Keratinocyte (primary cell): ENCODE data around the gene IL12RB2. TPM values are rescaled to one million over a fixed set of nuclear protein-coding genes. Genes with fewer than 3 reads are reported as not detected.
"Not testable (repeated sequence)": the region's sequence is repeated elsewhere in the genome, so short reads cannot be mapped to it uniquely, and the experiment has no call there.

Source experiments
- DNase-seq: peaks from one replicate; pipeline ENCODE4 v3.0.0-alpha.2; 2011; ENCODE audit warnings: low read depth, missing footprints, low spot score
- FAIRE-seq: peaks from 2 replicates; lab custom pipeline; 2011; peaks lifted over from hg19 to GRCh38; lab: Jason Lieb, UNC
- H2AFZ ChIP-seq: 2 replicates; pipeline ENCODE4 v1.6.0; 2012; ENCODE audit warnings: low read length, control low read depth, inconsistent platforms; ENCODE audit not compliant: control insufficient read depth
- H3K27ac ChIP-seq: 2 replicates; pipeline ENCODE4 v1.5.1; 2011; ENCODE audit warnings: low read length; ENCODE audit not compliant: control insufficient read depth, insufficient read depth
- H3K27me3 ChIP-seq: 3 replicates; pipeline ENCODE4 v1.6.0; 2011; ENCODE audit warnings: low read length; ENCODE audit not compliant: control insufficient read depth, insufficient read depth; ENCODE audit errors: extremely low read depth
- H3K36me3 ChIP-seq, 2 experiments: 2 replicates in 1 of 2; 3 replicates in 1 of 2; pipeline ENCODE4 v1.5.1; 2011; ENCODE audit warnings: low read length in 2 of 2, mild to moderate bottlenecking in 1 of 2; ENCODE audit not compliant: control insufficient read depth in 2 of 2, insufficient read depth in 2 of 2; ENCODE audit errors: extremely low read depth in 1 of 2
- H3K4me1 ChIP-seq: 3 replicates; pipeline ENCODE4 v1.5.1; 2011; ENCODE audit warnings: low read length; ENCODE audit not compliant: control insufficient read depth, insufficient read depth; ENCODE audit errors: extremely low read depth
- H3K4me2 ChIP-seq: 3 replicates; pipeline ENCODE4 v1.6.0; 2011; ENCODE audit warnings: low read depth, low read length; ENCODE audit not compliant: control insufficient read depth, insufficient read depth; ENCODE audit errors: extremely low read depth
- H3K4me3 ChIP-seq, 3 experiments: fragments of 200-600 bp in 1 of 3; sonication (generic) in 1 of 3; 2 replicates in 2 of 3; 3 replicates in 1 of 3; pipeline ENCODE4 v1.5.1; 2011 to 2016; ENCODE audit warnings: low read length in 3 of 3, mild to moderate bottlenecking in 3 of 3, control low read depth in 2 of 3, inconsistent platforms in 1 of 3, low read depth in 1 of 3, mixed read lengths in 1 of 3, mixed run types in 1 of 3, moderate library complexity in 1 of 3; ENCODE audit not compliant: control insufficient read depth in 2 of 3, insufficient read depth in 2 of 3; ENCODE audit errors: extremely low read depth in 1 of 3
- H3K79me2 ChIP-seq: 2 replicates; pipeline ENCODE4 v1.6.0; 2012; ENCODE audit warnings: low read length; ENCODE audit not compliant: control insufficient read depth, insufficient read depth
- H3K9ac ChIP-seq: 3 replicates; pipeline ENCODE4 v1.6.0; 2011; ENCODE audit warnings: low read length; ENCODE audit not compliant: control insufficient read depth, insufficient read depth; ENCODE audit errors: extremely low read depth
- H3K9me1 ChIP-seq: 3 replicates; pipeline ENCODE4 v1.6.0; 2011; ENCODE audit warnings: low read length; ENCODE audit not compliant: control insufficient read depth, insufficient read depth; ENCODE audit errors: extremely low read depth
- H3K9me3 ChIP-seq: 2 replicates; pipeline ENCODE4 v1.5.1; 2012; ENCODE audit warnings: low read depth, low read length; ENCODE audit not compliant: control insufficient read depth
- H4K20me1 ChIP-seq: 3 replicates; pipeline ENCODE4 v1.6.0; 2011; ENCODE audit warnings: low read length; ENCODE audit not compliant: control insufficient read depth, insufficient read depth; ENCODE audit errors: extremely low read depth
- CTCF ChIP-seq, 3 experiments: IDR thresholded peaks in 1 of 3; conservative IDR thresholded peaks in 1 of 3; optimal IDR thresholded peaks in 1 of 3; 2 replicates in 2 of 3; 3 replicates in 1 of 3; pipeline versions ENCODE3 to v1.5.1; 2011; ENCODE audit warnings: low read length in 3 of 3, mild to moderate bottlenecking in 3 of 3, moderate library complexity in 2 of 3, control low read depth in 1 of 3, inconsistent platforms in 1 of 3; ENCODE audit not compliant: insufficient read depth in 2 of 3; ENCODE audit errors: extremely low read depth in 1 of 3
- EZH2 ChIP-seq: IDR thresholded peaks from one replicate; pipeline ENCODE4 v1.6.1; 2012; ENCODE audit warnings: inconsistent platforms, mild to moderate bottlenecking, low read length, moderate library complexity
- dilution Hi-C: fragments of 300-500 bp; cut with MboI; formaldehyde crosslinking; loops from one replicate; pipeline ENCODE4 v1.7.0; 2020; ENCODE audit warnings: low sequenced_read_pairs; ENCODE audit not compliant: extremely low pct_ligation_motif_present
- polyA plus RNA-seq, 5 experiments: library from polyadenylated mRNA; depleted of rRNA in 3 of 5; stranded (reverse) in 3 of 5; stranded (forward) in 1 of 5; unstranded in 1 of 5; fragments of >200 nt; gene quantifications; 1 replicate in 1 of 5; 2 replicates in 3 of 5; 3 replicates in 1 of 5; pipeline versions ENCODE4 v1.2.1 to v1.2.3, GENCODE V29; 2011 to 2012; ENCODE audit warnings: missing spikeins in 2 of 5, low read depth in 1 of 5, low replicate concordance in 1 of 5

IL12RB2 gene
- polyA plus RNA-seq, 1 donor (not counting 4 experiments of a cell fraction or from before 2014, with no cell fraction given) = 0.63 TPM

- H3K4me3 ChIP-seq = no peak overlapping the region
- no peak for FAIRE-seq
Observed at GRCh38 chr1:67415041-67415440, 107.4 kb downstream of the IL12RB2 start.

GRCh38 chr1:67417733-67418132 is 110.1 kb downstream of the IL12RB2 start:
- FAIRE-seq, H3K9me3 ChIP-seq, H3K4me3 ChIP-seq, H2AFZ ChIP-seq, H4K20me1 ChIP-seq, H3K9ac ChIP-seq, H3K4me1 ChIP-seq, H3K27ac ChIP-seq, dilution Hi-C loops, H3K4me2 ChIP-seq, H3K27me3 ChIP-seq, DNase-seq, H3K9me1 ChIP-seq: not testable (repeated sequence)
- Histone ChIP-seq H3K79me2 (peaks cover 93% of the 10 kb centered on the region), H3K36me3 (peaks cover 27 to 51% of the 10 kb centered on the region in 2 experiments)

More at GRCh38 chr1:67415041-67415440, 107.4 kb downstream of the IL12RB2 start:
- Histone ChIP-seq H3K4me2 (no peak overlapping the region), H3K79me2 (peaks cover 68% of the 10 kb centered on the region), H3K36me3 (peaks cover 21 to 40% of the 10 kb centered on the region in 2 experiments), H3K9ac (no peak overlapping the region), H3K9me3 (no peaks in the 10 kb centered on the region), H3K4me1 (peaks cover 12% of the 10 kb centered on the region), H3K27me3 (no peaks in the 10 kb centered on the region), H2AFZ (no peak overlapping the region), H3K27ac (no peak overlapping the region), H3K9me1 (no peaks in the 10 kb centered on the region), H4K20me1 (peaks cover 7% of the 10 kb centered on the region)
- dilution Hi-C loops = no loop called here
- no peak for DNase-seq
- TF ChIP-seq CTCF (optimal IDR thresholded peaks at IDR 0.05 in 1 of 3, IDR thresholded peaks at IDR 0.05 in 1 of 3, conservative IDR thresholded peaks at IDR 0.05 in 1 of 3; ENCODE audit: extremely low read depth in 1 of 3, insufficient read depth in 2 of 3, low read length in 3 of 3) (no peak), EZH2 (no peak)
